GM12878 (cell line): ENCODE results near the gene FXN.

ENCODE experiments used
- ZNF274 ChIP-seq: IDR thresholded peaks from one replicate; pipeline ENCODE4 v1.8.0; 2011; ENCODE audit not compliant: insufficient read length, insufficient read depth
- TF ChIP-seq, protein P1 (sequence below), 3 experiments: IDR thresholded peaks in 2 of 3; conservative IDR thresholded peaks in 1 of 3; 2 replicates each; pipeline ENCODE4 v1.5.1; 2011; ENCODE audit warnings: low read depth in 3 of 3, low read length in 3 of 3, mild to moderate bottlenecking in 3 of 3, control low read depth in 2 of 3, moderate library complexity in 2 of 3, inconsistent platforms in 1 of 3, mixed read lengths in 1 of 3; ENCODE audit not compliant: control insufficient read depth in 2 of 3, insufficient read depth in 1 of 3; ENCODE audit errors: extremely low read depth in 1 of 3

DNA sequence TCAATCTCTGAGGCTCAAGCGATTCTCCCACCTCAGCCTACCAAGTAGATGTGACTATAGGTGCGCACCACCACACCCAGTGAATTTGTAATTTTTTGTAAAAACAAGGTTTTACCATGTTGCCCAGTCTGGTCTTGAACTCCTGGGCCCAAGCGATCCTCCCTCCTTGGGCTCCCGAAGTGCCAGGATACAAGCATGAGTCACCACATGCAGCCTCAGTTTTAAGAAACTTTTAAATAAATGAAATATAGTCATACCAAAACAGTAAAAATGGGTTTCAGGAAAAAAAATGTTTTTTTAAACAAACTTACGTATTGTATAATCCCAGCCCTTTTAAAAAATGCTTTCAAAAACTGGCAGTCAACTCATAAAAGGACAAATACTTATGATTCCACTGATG lies 26.6 kb downstream of the FXN start:
- no peak for TF ChIP-seq ZNF274
- TF ChIP-seq, protein P1, sequence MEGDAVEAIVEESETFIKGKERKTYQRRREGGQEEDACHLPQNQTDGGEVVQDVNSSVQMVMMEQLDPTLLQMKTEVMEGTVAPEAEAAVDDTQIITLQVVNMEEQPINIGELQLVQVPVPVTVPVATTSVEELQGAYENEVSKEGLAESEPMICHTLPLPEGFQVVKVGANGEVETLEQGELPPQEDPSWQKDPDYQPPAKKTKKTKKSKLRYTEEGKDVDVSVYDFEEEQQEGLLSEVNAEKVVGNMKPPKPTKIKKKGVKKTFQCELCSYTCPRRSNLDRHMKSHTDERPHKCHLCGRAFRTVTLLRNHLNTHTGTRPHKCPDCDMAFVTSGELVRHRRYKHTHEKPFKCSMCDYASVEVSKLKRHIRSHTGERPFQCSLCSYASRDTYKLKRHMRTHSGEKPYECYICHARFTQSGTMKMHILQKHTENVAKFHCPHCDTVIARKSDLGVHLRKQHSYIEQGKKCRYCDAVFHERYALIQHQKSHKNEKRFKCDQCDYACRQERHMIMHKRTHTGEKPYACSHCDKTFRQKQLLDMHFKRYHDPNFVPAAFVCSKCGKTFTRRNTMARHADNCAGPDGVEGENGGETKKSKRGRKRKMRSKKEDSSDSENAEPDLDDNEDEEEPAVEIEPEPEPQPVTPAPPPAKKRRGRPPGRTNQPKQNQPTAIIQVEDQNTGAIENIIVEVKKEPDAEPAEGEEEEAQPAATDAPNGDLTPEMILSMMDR (IDR thresholded peaks at IDR 0.05 in 2 of 3, conservative IDR thresholded peaks at IDR 0.05 in 1 of 3; ENCODE audit: control insufficient read depth in 2 of 3, extremely low read depth in 1 of 3, insufficient read depth in 1 of 3, low read depth in 3 of 3, low read length in 3 of 3) = no peak
